HepG2 (cell line): ENCODE measurements around the gene PAIP2. TPM values are rescaled to one million over a fixed set of nuclear protein-coding genes. Genes with fewer than 3 reads are reported as not detected.

Experiments
- ARID5B ChIP-seq: IDR thresholded peaks from 2 replicates; pipeline ENCODE4 v1.4.0; 2020; ENCODE audit warnings: mild to moderate bottlenecking, missing genetic modification reagents
- FLYWCH1 ChIP-seq: sonication (generic); formaldehyde crosslinking; IDR thresholded peaks from 2 replicates; pipeline ENCODE4 v1.8.1; 2023; ENCODE audit warnings: mild to moderate bottlenecking, missing genetic modification reagents
- FOXA3 ChIP-seq: IDR thresholded peaks from 2 replicates; pipeline ENCODE4 v1.6.1; 2016; ENCODE audit warnings: missing genetic modification reagents, missing compliant biosample characterization
- GABPA ChIP-seq, 2 experiments: IDR thresholded peaks; 2 replicates each; pipeline ENCODE4 v1.6.1; 2011 to 2016; ENCODE audit warnings: low read depth in 2 of 2, low read length in 1 of 2, missing biosample characterization in 1 of 2, missing genetic modification characterization in 1 of 2
- JUND ChIP-seq: sonication (generic); formaldehyde crosslinking; IDR thresholded peaks from 2 replicates; pipeline ENCODE4 v1.8.0; 2022; ENCODE audit warnings: mild to moderate bottlenecking, missing genetic modification reagents
- KDM5A ChIP-seq: fragments of 200-600 bp; sonication (generic); IDR thresholded peaks from 2 replicates; pipeline ENCODE4 v1.7.0; 2018; ENCODE audit warnings: antibody characterized with exemption, mild to moderate bottlenecking, low read length, borderline replicate concordance
- MAFK ChIP-seq, 2 experiments: IDR thresholded peaks in 1 of 2; conservative IDR thresholded peaks in 1 of 2; 2 replicates each; pipeline ENCODE4 v1.6.1; 2011; ENCODE audit warnings: improper control_type of control experiment in 2 of 2, low read length in 2 of 2
- MED8 ChIP-seq: sonication (generic); formaldehyde crosslinking; IDR thresholded peaks from 2 replicates; pipeline ENCODE4 v1.8.1; 2023; ENCODE audit warnings: mild to moderate bottlenecking, missing genetic modification reagents; ENCODE audit not compliant: insufficient replicate concordance
- MIXL1 ChIP-seq: IDR thresholded peaks from 2 replicates; pipeline ENCODE4 v1.6.1; 2016
- MNT ChIP-seq: fragments of 450-650 bp; IDR thresholded peaks from 2 replicates; pipeline ENCODE4 v1.6.1; 2016
- RFX5 ChIP-seq: IDR thresholded peaks from 2 replicates; pipeline ENCODE4 v1.6.1; 2011; ENCODE audit warnings: low read depth, low read length, improper control_type of control experiment
- STAT6 ChIP-seq: sonication (generic); formaldehyde crosslinking; IDR thresholded peaks from 2 replicates; pipeline ENCODE4 v1.4.0; 2020; ENCODE audit warnings: missing genetic modification reagents, mild to moderate bottlenecking, borderline replicate concordance
- THYN1 ChIP-seq: sonication (generic); formaldehyde crosslinking; IDR thresholded peaks from 2 replicates; pipeline ENCODE4 v1.8.1; 2023; ENCODE audit warnings: low read depth, mild to moderate bottlenecking, moderate library complexity, missing genetic modification reagents, borderline replicate concordance
- ZBTB1 ChIP-seq: sonication (generic); formaldehyde crosslinking; IDR thresholded peaks from 2 replicates; pipeline ENCODE4 v1.4.0; 2020; ENCODE audit warnings: missing genetic modification reagents, borderline replicate concordance
- ZKSCAN8 ChIP-seq: IDR thresholded peaks from 2 replicates; pipeline ENCODE4 v1.6.1; 2016; ENCODE audit warnings: borderline replicate concordance, missing genetic modification reagents, missing compliant biosample characterization
- ZNF253 ChIP-seq: sonication (generic); formaldehyde crosslinking; IDR thresholded peaks from 2 replicates; pipeline ENCODE4 v1.8.0; 2022; ENCODE audit warnings: mild to moderate bottlenecking, missing genetic modification reagents, borderline replicate concordance
- ZNF780A ChIP-seq: sonication (generic); formaldehyde crosslinking; IDR thresholded peaks from 2 replicates; pipeline ENCODE4 v1.8.0; 2022; ENCODE audit warnings: mild to moderate bottlenecking, missing genetic modification reagents, moderate library complexity
- polyA plus RNA-seq, 8 experiments: library from polyadenylated mRNA; depleted of rRNA in 3 of 8; stranded (reverse) in 7 of 8; unstranded in 1 of 8; fragments of >200 nt; fragmentation: Illumina TruSeq in 4 of 8; extraction: Trizol in 4 of 8; gene quantifications; 2 replicates each; pipeline versions ENCODE4 v1.2.1 to v1.2.3, GENCODE V29; 2011 to 2016; ENCODE audit warnings: low read depth in 4 of 8, missing spikeins in 1 of 8, mixed read lengths in 1 of 8; ENCODE audit not compliant: insufficient read depth in 1 of 8
- total RNA-seq, 5 experiments: library from RNA; depleted of rRNA; stranded (reverse); fragments of >200 nt; fragmentation: Illumina TruSeq; extraction: Trizol; gene quantifications; 2 replicates each; pipeline ENCODE4 v1.2.3, GENCODE V29; 2016; ENCODE audit warnings: low read depth in 1 of 5
- TF ChIP-seq, protein P1 (sequence below): sonication (generic); formaldehyde crosslinking; IDR thresholded peaks from 2 replicates; pipeline ENCODE4 v1.5.0; 2020; ENCODE audit warnings: missing genetic modification reagents

The PAIP2 gene
- total and polyA plus RNA-seq, 2 of the 13 experiments (the other 11 are each of a cell fraction or from before 2014, with no cell fraction given), result 61.5 to 76.3 TPM

- peak; percentile 40 for TF ChIP-seq ARID5B (CRISPR knock-in tag)
- TF ChIP-seq GABPA (IDR thresholded peaks at IDR 0.05; ENCODE audit: low read depth, low read length), result no peak
- peak; percentile 79 for TF ChIP-seq GABPA (CRISPR knock-in tag; IDR thresholded peaks at IDR 0.05; ENCODE audit: low read depth)
- TF ChIP-seq, protein P1, sequence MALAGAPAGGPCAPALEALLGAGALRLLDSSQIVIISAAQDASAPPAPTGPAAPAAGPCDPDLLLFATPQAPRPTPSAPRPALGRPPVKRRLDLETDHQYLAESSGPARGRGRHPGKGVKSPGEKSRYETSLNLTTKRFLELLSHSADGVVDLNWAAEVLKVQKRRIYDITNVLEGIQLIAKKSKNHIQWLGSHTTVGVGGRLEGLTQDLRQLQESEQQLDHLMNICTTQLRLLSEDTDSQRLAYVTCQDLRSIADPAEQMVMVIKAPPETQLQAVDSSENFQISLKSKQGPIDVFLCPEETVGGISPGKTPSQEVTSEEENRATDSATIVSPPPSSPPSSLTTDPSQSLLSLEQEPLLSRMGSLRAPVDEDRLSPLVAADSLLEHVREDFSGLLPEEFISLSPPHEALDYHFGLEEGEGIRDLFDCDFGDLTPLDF, result no peak
- TF ChIP-seq MIXL1, result no peak; the same call in 1 of the 2 replicates
- no peak for TF ChIP-seq STAT6 (CRISPR knock-in tag)
- TF ChIP-seq RFX5, result no peak
- peak; percentile 53; the same call in 1 of the 2 replicates for TF ChIP-seq MNT
- no peak for TF ChIP-seq MAFK (conservative IDR thresholded peaks at IDR 0.05 in 1 of 2, IDR thresholded peaks at IDR 0.05 in 1 of 2; ENCODE audit: low read length in 2 of 2)
- no peak for TF ChIP-seq FOXA3 (CRISPR knock-in tag)
- peak; percentile 52; the same call in 1 of the 2 replicates for TF ChIP-seq KDM5A
- TF ChIP-seq ZNF780A (CRISPR knock-in tag), result no peak
- TF ChIP-seq ZBTB1 (CRISPR knock-in tag), result no peak
- TF ChIP-seq THYN1, result no peak
- TF ChIP-seq JUND (CRISPR knock-in tag), result 0 out of 2 replicates have a peak, but pooled peaks have one; percentile 35
- TF ChIP-seq MED8 (CRISPR knock-in tag), result no peak
- TF ChIP-seq FLYWCH1, result no peak
- no peak for TF ChIP-seq ZKSCAN8
- no peak for TF ChIP-seq ZNF253 (CRISPR knock-in tag)
These were observed 62.3 kb downstream of the PAIP2 start, which contains the start of gene SPATA24 (continued) for GRCh38 chr5:139403787-139404483.
